ENCODE data around the gene EXOSC1.

Gene EXOSC1

DNA sequence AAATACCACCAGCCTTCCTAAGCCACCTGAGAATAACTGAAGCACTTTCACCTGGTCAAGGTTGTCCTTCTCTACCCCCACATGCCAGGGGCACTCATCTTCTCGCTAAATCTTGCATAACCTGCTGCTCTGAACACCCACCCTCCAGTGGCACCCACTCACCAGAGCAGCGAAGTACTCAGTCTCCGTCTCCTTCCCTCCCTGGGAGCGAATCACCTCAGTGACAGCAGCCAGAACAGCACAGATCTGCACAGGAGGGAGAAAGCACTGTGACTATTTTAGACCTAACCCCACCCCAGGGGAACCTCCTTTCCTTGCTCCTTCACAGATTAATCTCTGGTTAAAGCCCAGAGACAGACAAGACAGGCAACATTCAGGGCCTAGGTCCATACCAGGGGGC lies 49.8 kb downstream of the EXOSC1 start:
- H3K4me1 Mint-ChIP-seq, result peaks cover 8% of the 10 kb centered on the region
- peaks cover 18% of the 10 kb centered on the region for H3K36me3 Mint-ChIP-seq (ENCODE audit: low read depth)
- no peaks in the 10 kb centered on the region for H3K9me3 Mint-ChIP-seq
- H3K27me3 Mint-ChIP-seq (ENCODE audit: low read depth), result no peaks in the 10 kb centered on the region
- no peak overlapping the region for H3K27ac Mint-ChIP-seq
- TF ChIP-seq, protein P1, sequence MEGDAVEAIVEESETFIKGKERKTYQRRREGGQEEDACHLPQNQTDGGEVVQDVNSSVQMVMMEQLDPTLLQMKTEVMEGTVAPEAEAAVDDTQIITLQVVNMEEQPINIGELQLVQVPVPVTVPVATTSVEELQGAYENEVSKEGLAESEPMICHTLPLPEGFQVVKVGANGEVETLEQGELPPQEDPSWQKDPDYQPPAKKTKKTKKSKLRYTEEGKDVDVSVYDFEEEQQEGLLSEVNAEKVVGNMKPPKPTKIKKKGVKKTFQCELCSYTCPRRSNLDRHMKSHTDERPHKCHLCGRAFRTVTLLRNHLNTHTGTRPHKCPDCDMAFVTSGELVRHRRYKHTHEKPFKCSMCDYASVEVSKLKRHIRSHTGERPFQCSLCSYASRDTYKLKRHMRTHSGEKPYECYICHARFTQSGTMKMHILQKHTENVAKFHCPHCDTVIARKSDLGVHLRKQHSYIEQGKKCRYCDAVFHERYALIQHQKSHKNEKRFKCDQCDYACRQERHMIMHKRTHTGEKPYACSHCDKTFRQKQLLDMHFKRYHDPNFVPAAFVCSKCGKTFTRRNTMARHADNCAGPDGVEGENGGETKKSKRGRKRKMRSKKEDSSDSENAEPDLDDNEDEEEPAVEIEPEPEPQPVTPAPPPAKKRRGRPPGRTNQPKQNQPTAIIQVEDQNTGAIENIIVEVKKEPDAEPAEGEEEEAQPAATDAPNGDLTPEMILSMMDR (IDR thresholded peaks at IDR 0.05; ENCODE audit: unreplicated experiment in 3 of 3), result no peak
- no peak overlapping the region for H3K4me3 Mint-ChIP-seq

DNA sequence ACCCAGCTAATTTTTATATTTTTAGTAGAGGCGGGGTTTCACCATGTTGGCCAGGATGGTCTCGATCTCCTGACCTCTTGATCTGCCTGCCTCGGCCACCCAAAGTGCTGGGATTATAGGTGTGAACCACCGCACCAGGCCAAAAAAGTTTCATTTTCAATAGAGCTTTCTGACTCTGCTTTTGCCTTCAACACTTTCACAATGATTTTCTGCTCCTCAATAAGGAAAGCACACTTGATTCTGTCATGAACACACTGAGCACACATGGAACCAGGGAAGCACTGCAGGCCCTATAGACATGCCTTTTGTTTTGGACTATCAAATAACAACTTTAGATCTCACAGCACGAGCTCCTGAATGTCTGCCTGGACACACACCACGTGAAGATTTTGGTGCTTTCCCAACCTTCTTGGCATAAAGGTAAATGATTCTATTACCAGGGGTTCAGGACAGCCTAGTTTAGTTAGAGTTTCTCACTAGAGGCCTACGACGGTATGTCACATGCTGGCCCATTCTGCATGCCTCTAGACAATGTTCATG lies 52.7 kb downstream of the EXOSC1 start:
- H3K4me3 Mint-ChIP-seq, result no peak overlapping the region
- no peaks in the 10 kb centered on the region for H3K27me3 Mint-ChIP-seq (ENCODE audit: low read depth)
- TF ChIP-seq, protein P1 (IDR thresholded peaks at IDR 0.05; ENCODE audit: unreplicated experiment in 3 of 3), result no peak
- no peak overlapping the region for H3K27ac Mint-ChIP-seq
- H3K4me1 Mint-ChIP-seq, result no peaks in the 10 kb centered on the region
- H3K36me3 Mint-ChIP-seq (ENCODE audit: low read depth), result peaks cover 34% of the 10 kb centered on the region
- no peaks in the 10 kb centered on the region for H3K9me3 Mint-ChIP-seq

DNA sequence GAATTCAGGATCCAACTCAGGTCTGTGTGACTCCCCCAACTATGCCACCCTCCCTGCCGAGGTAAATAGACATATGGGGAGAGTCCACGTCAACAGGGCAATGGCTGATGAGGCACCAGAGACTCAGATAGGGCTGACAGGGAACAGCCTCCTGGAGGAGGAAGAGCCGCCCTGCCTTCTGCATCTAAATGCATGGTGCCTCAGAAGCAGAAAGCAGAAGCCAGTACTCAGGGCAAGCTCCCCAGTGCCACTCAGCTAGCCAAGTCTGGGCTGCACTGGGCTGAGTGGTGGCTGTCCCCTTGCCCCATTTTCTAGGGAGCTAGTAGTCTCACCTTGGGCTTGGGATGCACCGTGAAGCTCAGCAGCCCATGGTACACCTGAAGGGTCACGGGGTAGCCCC lies 55.7 kb downstream of the EXOSC1 start:
- Mint-ChIP-seq H3K4me1 (no peaks in the 10 kb centered on the region), H3K9me3 (no peaks in the 10 kb centered on the region), H3K36me3 (ENCODE audit: low read depth) (peaks cover 41% of the 10 kb centered on the region), H3K4me3 (no peak overlapping the region), H3K27me3 (ENCODE audit: low read depth) (no peaks in the 10 kb centered on the region), H3K27ac (no peak overlapping the region)
- TF ChIP-seq, protein P1 (IDR thresholded peaks at IDR 0.05; ENCODE audit: unreplicated experiment in 3 of 3), result no peak

DNA sequence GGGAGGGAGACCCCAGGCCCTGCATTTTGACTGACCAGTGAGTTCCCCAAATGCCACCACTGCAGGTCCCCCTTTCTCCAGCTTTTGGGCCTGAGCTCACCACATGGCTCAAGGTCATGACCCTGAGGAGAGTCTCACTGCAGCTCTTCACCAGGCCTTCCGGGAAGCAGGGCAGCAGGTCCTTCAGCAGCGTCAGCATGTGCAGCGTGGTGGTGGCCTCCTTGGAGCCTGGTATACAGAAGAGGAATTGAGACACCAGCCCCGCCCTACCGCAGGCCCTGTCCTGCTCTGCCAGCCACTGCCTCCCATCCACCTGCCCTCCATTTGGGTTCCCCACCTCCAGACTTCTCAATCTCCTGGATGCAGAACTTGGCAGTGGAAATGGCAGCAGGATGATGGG lies 57.7 kb downstream of the EXOSC1 start:
- H3K9me3 Mint-ChIP-seq, result no peaks in the 10 kb centered on the region
- TF ChIP-seq, protein P1 (IDR thresholded peaks at IDR 0.05; ENCODE audit: unreplicated experiment in 3 of 3), result no peak
- H3K27me3 Mint-ChIP-seq (ENCODE audit: low read depth), result no peaks in the 10 kb centered on the region
- peaks cover 35% of the 10 kb centered on the region for H3K36me3 Mint-ChIP-seq (ENCODE audit: low read depth)
- H3K4me1 Mint-ChIP-seq, result no peaks in the 10 kb centered on the region
- H3K4me3 Mint-ChIP-seq, result no peak overlapping the region
- H3K27ac Mint-ChIP-seq, result no peak overlapping the region

All from nephron (organoid).